COLO668 (cell line): Measurements from ENCODE around the gene SCAF8.
"Not testable (repeated sequence)": the region's sequence is repeated elsewhere in the genome, so short reads cannot be mapped to it uniquely, and the experiment has no call there.

ENCODE experiments used
- DNase-seq: peaks from one replicate; lab custom pipeline; 2025; ENCODE audit not compliant: unreplicated experiment; lab: John Stamatoyannopoulos, UW

SCAF8 gene

GRCh38 chr6:154733183-154733625 is at the start of gene SCAF8:
SCAF8 (plus strand) TSS chr6:154733416; CDS start chr6:154733901, 485 bp downstream.
- peak; percentile 88 for DNase-seq

- no peak for DNase-seq
Measured at GRCh38 chr6:154683756-154684523, 49.3 kb upstream of the SCAF8 start.

- DNase-seq = no peak
Measured at GRCh38 chr6:154686162-154686561, 47.1 kb upstream of the SCAF8 start.

GRCh38 chr6:154689493-154690255 is 43.5 kb upstream of the SCAF8 start:
- DNase-seq = no peak

- no peak for DNase-seq
Measured at GRCh38 chr6:154690857-154691256, 42.4 kb upstream of the SCAF8 start.

- DNase-seq = no peak
Measured at GRCh38 chr6:154696661-154697060, 36.6 kb upstream of the SCAF8 start.

- no peak for DNase-seq
Measured at GRCh38 chr6:154703124-154703523, 30.1 kb upstream of the SCAF8 start.

- no peak for DNase-seq
Measured at GRCh38 chr6:154705471-154706113, 27.6 kb upstream of the SCAF8 start.

- DNase-seq = no peak
Measured at GRCh38 chr6:154706389-154706788, 26.8 kb upstream of the SCAF8 start.

- no peak for DNase-seq
Measured at GRCh38 chr6:154709621-154710020, 23.6 kb upstream of the SCAF8 start.

GRCh38 chr6:154710689-154711088 is 22.5 kb upstream of the SCAF8 start:
- DNase-seq = no peak

GRCh38 chr6:154715446-154715845 is 17.8 kb upstream of the SCAF8 start:
- DNase-seq = no peak

GRCh38 chr6:154716350-154716749 is 16.9 kb upstream of the SCAF8 start:
- DNase-seq = not testable (repeated sequence)

GRCh38 chr6:154719433-154719832 is 13.8 kb upstream of the SCAF8 start:
- DNase-seq = no peak

GRCh38 chr6:154719854-154720253 is 13.4 kb upstream of the SCAF8 start:
- DNase-seq = no peak

GRCh38 chr6:154721460-154721859 is 11.8 kb upstream of the SCAF8 start:
- DNase-seq = no peak

- DNase-seq = no peak
Measured at GRCh38 chr6:154726887-154727286, 6.3 kb upstream of the SCAF8 start.

- DNase-seq = no peak
Measured at GRCh38 chr6:154731296-154732218, 1.7 kb upstream of the SCAF8 start.

- peak; percentile 37 for DNase-seq
Measured at GRCh38 chr6:154732538-154733182, 556 bp upstream of the SCAF8 start.
